Activated CD8-positive, alpha-beta T cell treated with anti-CD3 and anti-CD28 coated beads for 36 hours (primary cell): ENCODE data around the gene MGMT. TPM values are rescaled to one million over a fixed set of nuclear protein-coding genes. Genes with fewer than 3 reads are reported as not detected.

Source experiments
- ATAC-seq: fragments of 200-7000 bp; cut with Tn5 transposase; one replicate; pipeline ENCODE4 v1.10.0; 2021; ENCODE audit warnings: mild to moderate bottlenecking, moderate library complexity
- CTCF ChIA-PET: fragments of 350-600 bp; sonication (Branson Sonifier 250); formaldehyde crosslinking; loops from one replicate; lab custom pipeline; 2021; ENCODE audit warnings: antibody characterized with exemption; lab: Charles Lee
- POLR2A ChIA-PET: fragments of 350-600 bp; sonication (Branson Sonifier 250); formaldehyde crosslinking; loops from one replicate; lab custom pipeline; 2021; ENCODE audit warnings: antibody characterized with exemption; lab: Charles Lee
- DNase-seq: peaks from one replicate; pipeline ENCODE4 v3.0.0-alpha.2; 2020
- H3K27ac Mint-ChIP-seq: one replicate; pipeline ENCODE4 v1.8.0; 2021; ENCODE audit warnings: mild to moderate bottlenecking, mixed read lengths
- H3K27me3 Mint-ChIP-seq: one replicate; pipeline ENCODE4 v1.8.0; 2021; ENCODE audit warnings: mixed read lengths
- H3K36me3 Mint-ChIP-seq: one replicate; pipeline ENCODE4 v1.8.0; 2021; ENCODE audit warnings: low read depth, mixed read lengths
- H3K4me1 Mint-ChIP-seq: one replicate; pipeline ENCODE4 v1.8.0; 2021; ENCODE audit warnings: low read depth, mixed read lengths
- H3K4me3 Mint-ChIP-seq: one replicate; pipeline ENCODE4 v1.8.0; 2021; ENCODE audit warnings: mild to moderate bottlenecking, moderate library complexity, mixed read lengths
- H3K9me3 Mint-ChIP-seq: one replicate; pipeline ENCODE4 v1.8.0; 2021; ENCODE audit warnings: mixed read lengths
- CTCF ChIP-seq: fragments of 200-600 bp; IDR thresholded peaks from one replicate; pipeline ENCODE4 v1.8.0; 2022; ENCODE audit warnings: antibody characterized with exemption, mild to moderate bottlenecking
- intact Hi-C: fragments of 100-400 bp; cut with micrococcal nuclease; formaldehyde crosslinking; loops from one replicate; pipeline ENCODE4 v1.10.0; 2022
- total RNA-seq, 2 experiments: library from RNA; stranded (reverse); gene quantifications; one replicate each; pipeline ENCODE4 v1.2.3, GENCODE V29; 2021

Gene MGMT
- total RNA-seq, 2 experiments from 2014 or later: 16.2 to 17.0 TPM

GRCh38 chr10:129754211-129755050, 287.4 kb downstream of the MGMT start:
- TF ChIP-seq CTCF: no peak
- intact Hi-C loops: no loop called here
- Mint-ChIP-seq H3K36me3 (peaks cover 37% of the 10 kb centered on the region), H3K27me3 (no peaks in the 10 kb centered on the region), H3K9me3 (peaks cover 23% of the 10 kb centered on the region), H3K4me3 (no peak overlapping the region), H3K27ac (no peak overlapping the region), H3K4me1 (peaks cover 11% of the 10 kb centered on the region)
- ChIA-PET CTCF (no interaction called here), POLR2A (no interaction called here)
- ATAC-seq (no peak), DNase-seq (no peak)

DNA sequence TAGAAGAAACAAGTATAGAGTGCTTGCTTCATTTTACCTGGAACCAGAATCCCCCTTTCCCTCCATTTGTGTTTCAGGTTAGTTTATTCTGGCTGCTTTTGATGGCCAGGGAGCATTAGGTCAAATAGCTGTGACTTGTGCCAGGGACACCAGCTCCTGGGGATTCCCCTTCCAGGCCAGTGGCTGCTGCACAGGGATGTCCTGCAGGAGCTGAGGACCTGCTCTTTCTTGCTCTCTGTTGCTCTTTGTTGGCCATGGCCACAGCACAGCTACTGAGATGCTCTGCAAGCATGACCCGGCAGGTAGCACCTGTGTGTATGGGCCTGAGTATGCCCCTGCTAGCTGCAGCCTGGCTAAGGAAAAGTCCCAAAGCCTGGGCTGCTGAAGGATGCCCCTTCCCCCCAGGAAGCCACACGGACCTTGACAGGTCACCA, 288.1 kb downstream of the MGMT start:
- Mint-ChIP-seq H3K4me1 (peaks cover 11% of the 10 kb centered on the region), H3K27me3 (no peaks in the 10 kb centered on the region), H3K4me3 (no peak overlapping the region), H3K9me3 (peaks cover 21% of the 10 kb centered on the region), H3K27ac (no peak overlapping the region), H3K36me3 (peaks cover 35% of the 10 kb centered on the region)
- intact Hi-C loops: no loop called here
- DNase-seq (no peak), ATAC-seq (no peak)
- POLR2A ChIA-PET: no interaction called here
- CTCF ChIA-PET: no interaction called here
- no peak for TF ChIP-seq CTCF

GRCh38 chr10:129755621-129756020, 288.6 kb downstream of the MGMT start:
- CTCF ChIA-PET: no interaction called here
- ATAC-seq (no peak), DNase-seq (no peak)
- TF ChIP-seq CTCF: no peak
- Mint-ChIP-seq H3K27ac (no peak overlapping the region), H3K4me3 (no peak overlapping the region), H3K36me3 (peaks cover 37% of the 10 kb centered on the region), H3K9me3 (peaks cover 19% of the 10 kb centered on the region), H3K4me1 (peaks cover 11% of the 10 kb centered on the region), H3K27me3 (no peaks in the 10 kb centered on the region)
- intact Hi-C loops: no loop called here
- POLR2A ChIA-PET: no interaction called here

GRCh38 chr10:129756912-129757901, 290.2 kb downstream of the MGMT start:
- Mint-ChIP-seq H3K36me3 (peaks cover 43% of the 10 kb centered on the region), H3K4me3 (no peak overlapping the region), H3K4me1 (peaks cover 11% of the 10 kb centered on the region), H3K9me3 (peaks cover 9% of the 10 kb centered on the region), H3K27me3 (no peaks in the 10 kb centered on the region), H3K27ac (no peak overlapping the region)
- intact Hi-C loops: no loop called here
- ChIA-PET POLR2A (no interaction called here), CTCF (no interaction called here)
- ATAC-seq: no peak
- no peak for TF ChIP-seq CTCF
- no peak for DNase-seq
